ENCODE measurements around the gene MAGEA6.
"Not testable (repeated sequence)": the region's sequence is repeated elsewhere in the genome, so short reads cannot be mapped to it uniquely, and the experiment has no call there.

MAGEA6 gene, protein sequence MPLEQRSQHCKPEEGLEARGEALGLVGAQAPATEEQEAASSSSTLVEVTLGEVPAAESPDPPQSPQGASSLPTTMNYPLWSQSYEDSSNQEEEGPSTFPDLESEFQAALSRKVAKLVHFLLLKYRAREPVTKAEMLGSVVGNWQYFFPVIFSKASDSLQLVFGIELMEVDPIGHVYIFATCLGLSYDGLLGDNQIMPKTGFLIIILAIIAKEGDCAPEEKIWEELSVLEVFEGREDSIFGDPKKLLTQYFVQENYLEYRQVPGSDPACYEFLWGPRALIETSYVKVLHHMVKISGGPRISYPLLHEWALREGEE

DNA sequence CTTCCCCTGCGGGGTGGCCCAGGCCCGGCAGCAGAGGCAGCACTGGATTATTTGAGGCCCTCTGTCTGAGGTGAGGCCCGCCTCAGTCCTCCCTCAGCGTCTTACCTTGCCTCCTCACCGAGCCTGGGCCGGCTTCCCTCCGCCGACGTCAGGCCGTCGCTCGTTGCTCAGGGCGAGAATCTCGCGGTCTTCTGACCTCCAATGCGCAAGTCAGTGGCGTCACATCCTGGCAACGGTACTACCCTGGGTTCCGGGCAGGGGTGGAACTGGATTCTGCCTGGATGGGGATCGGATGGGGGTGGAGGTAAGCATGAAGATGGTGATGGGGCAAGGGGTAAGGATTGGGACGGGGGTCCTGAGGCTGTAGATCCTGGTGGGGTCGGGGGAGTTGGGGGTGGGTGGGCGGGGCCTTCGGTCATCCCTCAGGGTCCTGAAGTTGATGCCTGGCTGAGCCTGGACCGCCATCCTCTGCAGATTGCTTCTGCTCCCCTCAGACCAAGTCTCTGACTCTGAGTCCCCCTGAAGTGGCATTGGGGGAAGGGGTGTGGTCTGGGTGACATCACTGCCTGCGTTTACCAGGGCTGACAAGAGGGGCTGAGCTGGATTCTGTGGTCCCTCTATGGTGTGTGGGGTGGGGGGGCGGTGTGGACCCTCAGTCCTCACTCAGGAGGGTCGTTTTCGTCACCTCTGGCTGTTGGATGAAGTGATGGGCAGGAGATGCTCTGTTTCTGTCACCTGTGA is at the start of gene MAGEA6:
Gene MAGEA6 (minus strand): TSS at position 141 of the 741 bp plus-strand sequence. CDS start 2,039 bp downstream, outside the sequence.
- DNase-seq, result not testable (repeated sequence)

DNA sequence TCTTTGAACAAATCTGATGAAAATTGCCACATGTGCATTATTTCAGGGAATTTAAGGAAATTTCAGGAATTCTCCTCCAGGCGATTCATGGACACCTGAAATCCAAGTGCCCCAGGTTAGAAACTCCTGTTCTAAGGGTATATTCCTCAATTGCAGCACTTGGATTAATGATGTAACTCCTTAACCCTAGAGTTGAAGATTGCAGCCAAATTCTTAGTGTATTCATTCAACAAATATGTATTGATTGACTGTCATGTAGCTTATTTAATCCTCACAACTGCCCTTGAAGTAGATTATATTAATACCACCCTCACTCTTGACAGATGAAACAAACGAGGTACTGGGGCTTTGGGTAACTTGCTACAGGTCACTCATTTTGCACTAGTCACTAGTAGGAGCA is 49.8 kb upstream of the MAGEA6 start:
- no peak for DNase-seq

DNA sequence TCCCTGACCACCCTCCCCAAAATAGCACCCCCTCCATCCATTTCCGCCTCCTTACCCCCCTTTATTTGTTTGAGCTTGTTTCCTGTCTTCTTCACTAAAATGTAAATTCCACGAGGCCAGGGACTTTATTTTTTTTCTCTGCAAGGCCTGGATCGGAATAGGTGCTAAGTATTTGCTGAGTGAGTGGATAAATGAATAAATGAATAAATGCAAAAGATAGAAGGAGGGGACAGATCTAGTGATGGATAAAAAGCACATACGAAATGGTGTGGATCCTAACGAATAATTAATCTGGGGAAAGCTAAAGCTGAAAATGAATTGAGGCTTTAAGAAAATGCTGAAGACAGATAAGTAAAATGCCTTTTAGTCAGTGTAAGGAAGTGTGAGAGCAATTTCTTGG is 48.9 kb upstream of the MAGEA6 start:
- DNase-seq, result no peak

DNA sequence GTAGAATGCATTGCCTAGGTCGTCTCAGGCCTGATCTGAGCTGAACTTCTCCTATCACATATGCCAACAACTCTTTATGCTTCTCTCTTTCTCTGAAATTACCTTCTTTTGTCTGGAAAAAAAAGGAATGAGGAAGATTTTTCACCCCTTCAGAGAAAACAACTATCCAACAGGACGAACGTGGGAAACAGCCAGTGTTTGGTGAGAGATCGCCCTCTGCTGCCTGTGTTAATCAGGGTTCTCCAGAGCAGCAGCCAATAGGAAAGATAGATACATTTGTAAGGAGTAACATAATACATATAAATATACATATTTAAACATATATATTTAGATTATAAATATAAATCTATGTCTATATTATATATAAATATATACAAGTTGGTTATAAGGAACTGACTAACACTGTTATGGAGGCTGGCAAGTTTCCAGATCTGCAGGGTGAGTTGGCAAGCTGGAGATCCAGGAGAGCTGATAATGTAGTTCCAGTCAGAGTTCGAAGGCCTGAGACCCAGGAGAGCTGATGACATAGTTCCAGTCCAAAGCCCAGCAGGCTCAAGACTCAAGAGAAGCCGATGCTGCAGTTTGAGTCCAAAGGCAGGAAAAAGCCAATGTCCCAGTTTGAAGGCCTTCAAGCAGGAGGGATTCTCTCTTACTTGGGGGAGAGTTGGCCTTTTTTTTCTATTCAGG is 47.7 kb upstream of the MAGEA6 start:
- DNase-seq, result no peak

DNA sequence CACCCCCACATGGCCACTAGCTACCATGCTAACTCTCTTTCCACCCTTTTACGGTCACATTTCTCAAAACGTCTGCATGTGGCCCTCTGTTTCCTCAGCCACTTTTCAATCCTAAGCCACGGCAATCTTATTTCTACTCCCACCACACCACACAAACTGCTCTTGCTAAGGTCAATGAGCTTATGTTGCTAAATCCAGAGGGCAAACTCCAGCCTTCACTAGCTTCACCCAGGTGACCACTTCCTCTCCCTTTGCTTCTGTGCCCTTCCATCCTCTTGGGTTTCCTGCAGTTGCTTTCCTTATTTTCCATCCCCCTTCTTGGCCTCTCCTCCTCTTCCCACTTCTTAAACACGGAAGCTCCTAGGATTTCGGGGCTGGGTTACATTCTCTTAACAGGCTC is 44.6 kb upstream of the MAGEA6 start:
- no peak for DNase-seq

DNA sequence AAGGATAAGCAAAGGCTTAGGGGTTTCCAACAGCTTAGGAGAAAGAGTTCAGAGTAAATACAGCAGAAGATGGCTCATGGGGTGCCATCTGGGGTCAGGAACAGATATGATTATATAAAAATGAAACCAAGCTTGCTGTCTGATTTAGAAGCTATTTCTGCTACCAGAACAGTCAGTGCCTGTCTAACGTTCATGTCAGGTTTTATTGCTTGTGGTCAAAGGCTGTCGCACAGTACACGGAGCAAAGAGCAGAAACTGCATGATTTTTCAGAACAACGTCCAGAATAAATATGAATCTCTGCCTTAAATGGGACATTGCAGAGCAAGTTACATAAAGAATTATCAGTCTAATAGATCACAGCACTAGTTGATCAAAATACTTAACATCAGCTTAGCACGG is 43.7 kb upstream of the MAGEA6 start:
- DNase-seq, result no peak

DNA sequence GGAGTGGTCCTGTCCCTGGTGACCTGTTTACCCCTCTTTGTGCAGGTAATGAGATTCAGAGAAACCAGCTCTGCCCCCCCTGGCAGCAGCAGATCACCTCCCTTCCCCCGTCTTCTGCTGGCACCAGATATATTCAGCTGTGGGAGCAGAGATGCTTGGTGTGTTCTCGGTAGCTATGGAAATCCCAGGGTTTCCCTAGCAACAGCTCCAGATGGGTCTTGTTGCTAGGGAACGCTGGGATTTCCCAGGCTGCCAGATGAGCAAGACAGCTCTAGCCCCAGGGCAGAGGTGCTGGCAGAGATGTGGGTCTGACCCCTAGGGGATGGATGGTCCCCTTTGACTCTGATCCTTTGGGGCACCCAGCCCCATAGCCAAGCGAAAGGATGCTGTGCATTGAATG is 40.9 kb upstream of the MAGEA6 start:
- DNase-seq, result no peak

DNA sequence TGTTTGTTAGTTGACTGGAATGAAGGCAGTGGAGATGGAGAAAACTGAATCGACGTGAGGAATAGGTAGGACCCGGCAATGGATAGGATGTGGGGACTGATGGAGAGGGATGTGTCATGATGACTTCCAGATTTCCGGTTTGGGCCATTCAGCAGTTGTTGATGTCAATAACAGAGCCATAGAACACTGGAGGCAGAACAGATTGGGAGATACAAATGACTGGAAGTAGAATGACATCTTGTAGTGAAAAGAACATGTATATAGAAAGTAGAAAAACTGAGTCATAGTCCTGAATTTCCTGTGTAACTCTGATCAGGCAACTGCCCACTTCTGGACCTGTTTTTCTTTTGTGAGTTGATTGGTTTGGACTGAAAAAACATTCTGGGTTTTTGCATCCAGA is 36.5 kb upstream of the MAGEA6 start:
- no peak for DNase-seq

DNA sequence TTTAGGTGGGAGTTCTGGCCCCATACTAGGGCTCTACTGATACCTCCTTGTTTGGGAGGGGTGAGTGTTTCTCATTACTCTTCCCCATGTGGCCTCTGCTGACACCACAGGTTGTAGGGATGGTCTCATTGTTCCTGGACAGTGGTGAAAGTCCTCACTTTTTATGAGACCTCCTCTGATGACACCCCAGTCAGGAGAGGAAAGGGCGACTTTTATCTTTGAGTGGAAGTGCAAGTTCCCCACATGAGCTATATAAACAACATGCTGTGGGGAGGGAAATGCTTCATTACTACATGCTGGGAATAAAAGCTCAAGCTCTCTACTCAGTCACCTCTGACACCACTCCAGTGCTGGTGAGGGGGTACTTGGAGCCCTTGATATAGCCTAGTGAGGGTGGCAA is 29.5 kb upstream of the MAGEA6 start:
- no peak for DNase-seq

DNA sequence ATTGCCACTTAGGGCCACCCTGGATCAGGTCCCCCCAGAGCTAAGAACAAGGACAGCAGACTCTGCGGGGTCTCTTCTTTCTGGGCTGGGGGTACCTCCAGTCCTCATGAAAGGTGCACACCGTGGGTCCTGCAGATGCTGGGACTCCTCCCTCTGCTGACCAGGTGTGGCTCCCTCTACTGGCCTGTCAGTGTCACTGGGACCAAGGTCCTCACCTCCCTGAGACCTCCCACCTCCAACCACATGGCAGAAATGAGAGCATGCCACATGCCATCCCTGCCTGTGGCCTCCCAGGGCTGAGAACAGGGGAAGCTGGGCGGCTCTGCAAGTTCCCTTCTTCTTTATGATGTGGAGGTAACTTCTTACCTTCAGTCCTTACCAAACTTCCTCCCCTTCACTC is 17.6 kb upstream of the MAGEA6 start:
- DNase-seq, result not testable (repeated sequence)

DNA sequence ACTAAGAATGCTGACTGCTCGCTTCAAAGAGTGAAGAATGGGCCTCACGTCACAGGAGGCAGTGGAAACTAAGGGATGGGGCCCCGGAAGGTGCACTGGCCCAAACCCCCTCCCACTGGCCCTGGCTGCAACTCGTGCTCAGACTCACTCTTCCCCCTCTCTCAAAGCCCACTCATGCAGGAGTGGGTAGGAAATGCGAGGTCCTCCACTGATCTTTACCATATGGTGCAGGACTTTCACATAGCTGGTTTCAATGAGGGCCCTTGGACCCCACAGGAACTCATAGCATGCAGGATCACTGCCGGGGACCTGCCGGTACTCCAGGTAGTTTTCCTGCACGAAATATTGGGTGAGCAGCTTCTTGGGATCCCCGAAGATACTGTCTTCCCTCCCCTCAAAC is 2.9 kb downstream of the MAGEA6 start:
- DNase-seq, result not testable (repeated sequence)

DNA sequence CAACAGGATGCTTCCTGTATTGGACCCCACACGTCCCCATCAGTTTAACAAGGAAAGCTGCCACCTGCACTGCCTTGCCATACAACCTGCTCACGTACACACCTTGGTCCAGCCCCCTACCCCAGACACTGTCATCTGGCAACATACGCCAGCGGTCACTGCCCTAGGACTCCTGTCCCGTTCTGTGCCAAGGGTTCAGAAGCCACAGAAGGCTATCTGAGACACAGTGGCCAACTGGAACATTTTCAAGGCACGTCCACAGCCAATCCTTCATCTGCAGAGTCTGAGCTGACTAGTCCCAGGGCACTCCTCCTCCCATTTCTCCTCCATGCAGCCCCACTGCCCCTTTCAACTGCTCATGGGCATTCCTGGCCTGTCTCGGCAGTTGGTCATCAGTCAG is 7.9 kb downstream of the MAGEA6 start:
- not testable (repeated sequence) for DNase-seq

DNA sequence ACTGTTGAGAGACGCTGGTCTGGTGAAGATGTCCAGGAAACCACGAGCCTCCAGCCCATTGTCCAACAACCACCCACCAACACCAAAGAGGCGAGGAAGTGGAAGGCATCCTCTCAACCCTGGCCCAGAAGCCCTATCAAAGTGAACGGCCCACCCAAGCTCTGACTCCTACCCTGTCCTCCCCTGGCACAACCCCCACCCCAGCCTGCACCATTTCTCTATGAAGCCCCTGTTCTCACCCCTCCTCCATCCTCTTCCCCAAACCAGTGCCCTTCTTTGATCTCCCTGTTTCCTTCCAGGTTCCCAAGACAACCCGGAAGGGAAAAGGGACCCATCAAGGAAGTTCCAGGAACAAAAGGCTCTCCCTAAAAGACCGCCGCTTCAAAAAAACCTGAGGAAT is 9.9 kb downstream of the MAGEA6 start:
- not testable (repeated sequence) for DNase-seq

DNA sequence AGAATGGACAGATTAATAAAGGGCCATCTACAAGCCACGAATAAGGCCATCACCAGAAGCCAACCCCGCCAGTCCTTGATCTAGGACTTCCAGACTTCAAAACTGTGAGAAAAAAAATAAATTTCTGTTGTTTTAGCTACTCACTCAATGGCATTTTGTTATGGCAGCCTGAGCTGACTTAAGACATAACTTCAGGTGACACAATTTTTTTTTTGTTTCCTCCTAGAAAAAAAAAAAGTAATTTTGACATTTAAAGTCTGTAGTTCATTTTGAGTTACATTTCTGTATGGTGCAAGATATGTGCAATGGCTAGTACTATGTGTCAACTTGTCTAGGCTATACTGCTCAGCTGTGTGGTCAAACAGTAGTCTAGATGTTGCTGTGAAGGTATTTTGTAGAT is 10.6 kb downstream of the MAGEA6 start, which contains the start of gene CSAG3:
Gene CSAG3 (plus strand): TSS at position 301 of the 400 bp plus-strand sequence.
- DNase-seq, result not testable (repeated sequence)

DNA sequence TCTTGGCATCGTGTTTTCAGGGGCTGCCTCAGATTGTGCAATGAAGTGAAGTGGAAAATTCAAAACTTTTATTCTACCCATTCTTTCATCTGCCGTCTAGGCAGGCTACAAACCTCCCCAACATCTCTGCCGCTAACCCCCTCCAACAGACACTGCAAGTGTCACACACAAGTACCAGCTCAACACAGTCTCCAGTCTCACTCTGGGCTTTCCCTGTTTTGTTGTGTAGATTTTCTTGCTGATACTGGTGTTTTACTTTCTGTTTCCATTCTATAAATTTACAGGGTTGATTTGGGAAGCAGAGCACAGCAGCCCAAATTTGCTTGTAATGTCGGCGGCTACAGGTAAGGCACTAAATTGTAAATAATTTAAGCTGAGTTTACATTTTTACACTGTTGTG is 14.6 kb downstream of the MAGEA6 start:
- not testable (repeated sequence) for DNase-seq

DNA sequence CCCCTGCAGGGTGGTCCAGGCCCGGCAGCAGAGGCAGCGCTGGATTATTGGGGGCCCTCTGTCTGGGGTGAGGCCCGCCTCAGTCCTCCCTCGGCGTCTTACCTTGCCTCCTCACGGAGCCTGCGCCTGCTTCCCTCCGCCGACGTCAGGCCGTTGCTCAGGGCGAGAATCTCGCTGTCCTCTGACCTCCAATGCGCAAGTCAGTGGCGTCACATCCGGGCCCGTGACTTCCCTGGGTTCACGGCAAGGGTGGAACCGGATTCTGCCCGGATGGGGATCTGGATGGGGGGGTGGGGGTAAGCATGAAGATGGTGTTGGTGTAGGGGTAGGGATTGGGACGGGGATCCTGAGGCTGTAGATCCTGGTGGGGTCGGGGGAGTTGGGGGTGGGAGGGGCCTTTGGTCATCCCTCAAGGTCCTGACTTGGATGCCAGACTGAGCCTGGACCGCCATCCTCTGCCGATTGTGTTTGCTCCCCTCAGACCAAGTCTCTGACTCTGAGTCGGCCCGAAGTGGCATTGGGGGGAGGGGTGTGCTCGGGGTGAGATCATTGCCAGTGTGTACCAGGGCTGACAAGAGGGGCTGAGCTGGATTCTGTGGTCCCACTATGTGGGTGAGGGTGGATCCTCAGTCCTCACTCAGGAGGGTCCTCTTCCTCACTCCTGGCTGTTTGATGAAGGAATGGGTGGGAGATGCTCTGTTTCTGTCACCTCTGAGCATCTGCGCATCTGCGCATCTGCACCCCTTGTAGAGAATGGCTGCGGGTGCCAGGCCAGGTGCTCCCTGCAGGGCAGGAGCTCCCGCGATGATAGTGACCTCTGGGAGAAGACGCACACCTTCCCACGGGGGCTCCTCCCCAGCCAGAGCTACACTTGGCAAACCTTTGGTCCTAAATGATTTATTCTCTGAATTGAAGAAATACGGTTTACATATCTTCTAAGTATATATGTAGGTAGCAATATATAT is 15.5 kb downstream of the MAGEA6 start, which contains the start of gene MAGEA2:
Gene MAGEA2 (minus strand): TSS at position 157 of the 965 bp plus-strand sequence. CDS start 2,479 bp downstream, outside the sequence.
- DNase-seq, result not testable (repeated sequence)

DNA sequence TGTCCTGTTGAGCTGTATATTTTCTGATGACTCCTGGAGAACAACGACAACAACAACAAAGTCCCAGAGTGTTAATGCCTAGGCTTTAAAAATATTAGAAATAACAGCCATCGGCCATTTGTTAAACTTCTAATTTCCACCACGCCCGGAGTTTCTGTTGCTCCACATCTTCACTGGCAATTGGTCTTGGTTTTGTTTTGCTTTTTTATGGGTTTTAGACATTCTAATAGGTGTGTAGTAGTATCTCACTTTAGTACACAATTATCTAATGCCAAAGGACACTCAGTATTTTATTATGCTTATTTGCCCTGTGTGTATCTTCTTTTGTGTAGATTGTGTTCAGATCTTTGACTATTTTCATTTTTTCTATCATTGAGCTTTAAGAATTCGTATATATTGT is 30.9 kb downstream of the MAGEA6 start:
- DNase-seq, result no peak

DNA sequence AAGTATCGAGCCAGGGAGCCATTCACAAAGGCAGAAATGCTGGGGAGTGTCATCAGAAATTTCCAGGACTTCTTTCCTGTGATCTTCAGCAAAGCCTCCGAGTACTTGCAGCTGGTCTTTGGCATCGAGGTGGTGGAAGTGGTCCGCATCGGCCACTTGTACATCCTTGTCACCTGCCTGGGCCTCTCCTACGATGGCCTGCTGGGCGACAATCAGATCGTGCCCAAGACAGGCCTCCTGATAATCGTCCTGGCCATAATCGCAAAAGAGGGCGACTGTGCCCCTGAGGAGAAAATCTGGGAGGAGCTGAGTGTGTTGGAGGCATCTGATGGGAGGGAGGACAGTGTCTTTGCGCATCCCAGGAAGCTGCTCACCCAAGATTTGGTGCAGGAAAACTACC is 33.0 kb downstream of the MAGEA6 start:
- DNase-seq, result not testable (repeated sequence)

DNA sequence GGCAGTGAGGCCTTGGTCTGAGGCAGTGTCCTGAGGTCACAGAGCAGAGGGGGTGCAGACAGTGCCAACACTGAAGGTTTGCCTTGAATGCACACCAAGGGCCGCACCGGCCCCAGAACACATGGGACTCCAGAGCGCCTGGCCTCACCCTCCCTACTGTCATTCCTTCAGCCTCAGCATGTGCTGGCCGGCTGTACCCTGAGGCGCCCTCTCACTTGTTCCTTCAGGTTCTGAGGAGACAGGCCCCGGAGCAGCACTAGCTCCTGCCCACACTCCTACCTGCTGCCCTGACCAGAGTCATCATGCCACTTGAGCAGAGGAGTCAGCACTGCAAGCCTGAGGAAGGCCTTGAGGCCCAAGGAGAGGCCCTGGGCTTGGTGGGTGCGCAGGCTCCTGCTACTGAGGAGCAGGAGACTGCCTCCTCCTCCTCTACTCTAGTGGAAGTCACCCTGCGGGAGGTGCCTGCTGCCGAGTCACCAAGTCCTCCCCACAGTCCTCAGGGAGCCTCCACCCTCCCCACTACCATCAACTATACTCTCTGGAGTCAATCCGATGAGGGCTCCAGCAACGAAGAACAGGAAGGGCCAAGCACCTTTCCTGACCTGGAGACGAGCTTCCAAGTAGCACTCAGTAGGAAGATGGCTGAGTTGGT is 33.5 kb downstream of the MAGEA6 start:
- no peak for DNase-seq

DNA sequence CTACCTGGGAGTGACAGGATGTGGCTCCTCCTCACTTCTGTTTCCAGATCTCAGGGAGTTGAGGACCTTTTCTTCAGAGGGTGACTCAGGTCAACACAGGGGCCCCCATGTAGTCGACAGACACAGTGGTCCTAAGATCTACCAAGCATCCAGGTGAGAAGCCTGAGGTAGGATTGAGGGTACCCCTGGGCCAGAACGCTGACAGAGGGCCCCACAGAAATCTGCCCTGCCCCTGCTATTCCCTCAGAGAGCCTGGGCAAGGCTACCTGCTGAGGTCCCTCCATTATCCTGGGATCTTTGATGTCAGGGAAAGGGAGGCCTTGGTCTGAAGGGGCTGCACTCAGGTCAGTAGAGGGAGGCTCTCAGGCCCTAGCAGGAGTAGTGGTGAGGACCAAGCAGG is 34.4 kb downstream of the MAGEA6 start:
- DNase-seq, result no peak

DNA sequence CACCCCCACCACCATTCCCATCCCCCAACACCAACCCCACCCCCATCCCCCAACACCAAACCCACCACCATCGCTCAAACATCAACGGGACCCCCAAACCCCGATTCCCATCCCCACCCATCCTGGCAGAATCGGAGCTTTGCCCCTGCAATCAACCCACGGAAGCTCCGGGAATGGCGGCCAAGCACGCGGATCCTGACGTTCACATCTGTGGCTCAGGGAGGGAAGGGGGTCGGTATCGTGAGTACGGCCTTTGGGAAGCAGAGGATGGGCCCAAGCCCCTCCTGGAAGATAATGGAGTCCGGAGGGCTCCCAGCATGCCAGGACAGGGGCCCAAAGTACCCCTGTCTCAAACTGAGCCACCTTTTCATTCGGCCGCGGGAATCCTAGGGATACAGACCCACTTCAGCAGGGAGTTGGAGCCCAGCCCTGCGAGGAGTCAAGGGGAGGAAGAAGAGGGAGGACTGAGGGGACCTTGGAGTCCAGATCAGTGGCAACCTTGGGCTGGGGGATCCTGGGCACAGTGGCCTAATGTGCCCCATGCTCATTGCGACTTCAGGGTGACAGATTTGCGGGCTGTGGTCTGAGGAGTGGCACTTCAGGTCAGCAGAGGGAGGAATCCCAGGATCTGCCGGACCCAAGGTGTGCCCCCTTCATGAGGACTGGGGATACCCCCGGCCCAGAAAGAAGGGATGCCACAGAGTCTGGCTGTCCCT is 35.2 kb downstream of the MAGEA6 start:
- not testable (repeated sequence) for DNase-seq
